Measurements from ENCODE around the gene BOLL.
"Not testable (repeated sequence)": the region's sequence is repeated elsewhere in the genome, so short reads cannot be mapped to it uniquely, and the experiment has no call there.

BOLL gene

DNA sequence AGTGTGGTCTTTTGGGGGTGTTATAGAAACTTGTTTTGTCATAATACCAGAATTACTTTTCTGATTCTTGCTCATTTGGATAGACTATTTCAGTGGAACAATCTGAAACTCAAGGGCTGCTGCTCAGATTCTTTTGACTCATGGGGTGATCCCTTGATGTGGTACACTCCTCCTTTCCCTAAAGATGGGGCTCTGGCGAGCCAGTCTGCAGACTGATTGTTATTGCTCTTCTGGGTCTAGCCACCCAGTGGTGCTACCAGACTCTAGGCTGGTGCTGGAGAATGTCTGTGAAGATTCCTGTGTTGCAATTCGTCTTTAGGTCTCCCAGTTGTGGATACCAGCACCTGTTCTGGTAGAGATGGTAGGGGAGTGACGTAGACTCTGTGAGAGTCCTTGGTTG is 84.2 kb downstream of the BOLL start:
- no peaks in the 10 kb centered on the region for H3K27me3 ChIP-seq (ENCODE audit: control insufficient read depth, insufficient read depth, low read length)
- H3K9ac ChIP-seq (ENCODE audit: low read length), result no peak overlapping the region
- no peak overlapping the region for H3K27ac ChIP-seq (ENCODE audit: low read length)
- no peaks in the 10 kb centered on the region for H3K36me3 ChIP-seq (ENCODE audit: control insufficient read depth, low read depth, low read length)
- no peaks in the 10 kb centered on the region for H3K9me3 ChIP-seq (ENCODE audit: control insufficient read depth, low read depth, low read length)
- no peak overlapping the region for H3K4me3 ChIP-seq (ENCODE audit: low read length)
- H3K4me1 ChIP-seq (ENCODE audit: control insufficient read depth, low read depth, low read length), result peaks cover 10% of the 10 kb centered on the region

GRCh38 chr2:197699724-197700123 is 85.4 kb downstream of the BOLL start:
- not testable (repeated sequence) for H3K4me3 ChIP-seq (ENCODE audit: low read length); H3K4me1 ChIP-seq (ENCODE audit: control insufficient read depth, low read depth, low read length); H3K9ac ChIP-seq (ENCODE audit: low read length); H3K27me3 ChIP-seq (ENCODE audit: control insufficient read depth, insufficient read depth, low read length); H3K9me3 ChIP-seq (ENCODE audit: control insufficient read depth, low read depth, low read length); H3K36me3 ChIP-seq (ENCODE audit: control insufficient read depth, low read depth, low read length); H3K27ac ChIP-seq (ENCODE audit: low read length)

DNA sequence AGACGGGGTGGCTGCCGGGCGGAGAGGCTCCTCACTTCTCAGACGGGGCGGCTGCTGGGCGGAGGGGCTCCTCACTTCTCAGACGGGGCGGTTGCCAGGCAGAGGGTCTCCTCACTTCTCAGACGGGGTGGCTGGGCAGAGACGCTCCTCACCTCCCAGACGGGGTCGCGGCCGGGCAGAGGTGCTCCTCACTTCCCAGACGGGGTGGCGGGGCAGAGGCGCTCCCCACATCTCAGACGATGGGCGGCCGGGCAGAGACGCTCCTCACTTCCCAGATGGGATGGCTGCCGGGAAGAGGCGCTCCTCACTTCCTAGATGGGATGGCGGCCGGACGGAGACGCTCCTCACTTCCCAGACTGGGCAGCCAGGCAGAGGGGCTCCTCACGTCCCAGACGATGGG is 88.5 kb downstream of the BOLL start:
- H3K9me3 ChIP-seq (ENCODE audit: control insufficient read depth, low read depth, low read length); H3K9ac ChIP-seq (ENCODE audit: low read length); H3K4me1 ChIP-seq (ENCODE audit: control insufficient read depth, low read depth, low read length); H3K27me3 ChIP-seq (ENCODE audit: control insufficient read depth, insufficient read depth, low read length); H3K36me3 ChIP-seq (ENCODE audit: control insufficient read depth, low read depth, low read length); H3K4me3 ChIP-seq (ENCODE audit: low read length); H3K27ac ChIP-seq (ENCODE audit: low read length): not testable (repeated sequence)

GRCh38 chr2:197695971-197696370 is 89.1 kb downstream of the BOLL start:
- H3K9me3 ChIP-seq (ENCODE audit: control insufficient read depth, low read depth, low read length); H3K36me3 ChIP-seq (ENCODE audit: control insufficient read depth, low read depth, low read length); H3K9ac ChIP-seq (ENCODE audit: low read length); H3K27me3 ChIP-seq (ENCODE audit: control insufficient read depth, insufficient read depth, low read length); H3K4me1 ChIP-seq (ENCODE audit: control insufficient read depth, low read depth, low read length); H3K4me3 ChIP-seq (ENCODE audit: low read length); H3K27ac ChIP-seq (ENCODE audit: low read length): not testable (repeated sequence)

- H3K9me3 ChIP-seq (ENCODE audit: control insufficient read depth, low read depth, low read length); H3K4me1 ChIP-seq (ENCODE audit: control insufficient read depth, low read depth, low read length); H3K27ac ChIP-seq (ENCODE audit: low read length); H3K4me3 ChIP-seq (ENCODE audit: low read length); H3K9ac ChIP-seq (ENCODE audit: low read length); H3K27me3 ChIP-seq (ENCODE audit: control insufficient read depth, insufficient read depth, low read length); H3K36me3 ChIP-seq (ENCODE audit: control insufficient read depth, low read depth, low read length): not testable (repeated sequence)
Observed at GRCh38 chr2:197695206-197695605, 89.9 kb downstream of the BOLL start.

- Histone ChIP-seq H3K36me3 (ENCODE audit: control insufficient read depth, low read depth, low read length) (no peaks in the 10 kb centered on the region), H3K4me1 (ENCODE audit: control insufficient read depth, low read depth, low read length) (peaks cover 29% of the 10 kb centered on the region), H3K4me3 (ENCODE audit: low read length) (no peak overlapping the region), H3K9me3 (ENCODE audit: control insufficient read depth, low read depth, low read length) (no peaks in the 10 kb centered on the region), H3K9ac (ENCODE audit: low read length) (no peak overlapping the region), H3K27me3 (ENCODE audit: control insufficient read depth, insufficient read depth, low read length) (no peaks in the 10 kb centered on the region), H3K27ac (ENCODE audit: low read length) (no peak overlapping the region)
Observed at GRCh38 chr2:197677483-197677882, 107.6 kb downstream of the BOLL start.

DNA sequence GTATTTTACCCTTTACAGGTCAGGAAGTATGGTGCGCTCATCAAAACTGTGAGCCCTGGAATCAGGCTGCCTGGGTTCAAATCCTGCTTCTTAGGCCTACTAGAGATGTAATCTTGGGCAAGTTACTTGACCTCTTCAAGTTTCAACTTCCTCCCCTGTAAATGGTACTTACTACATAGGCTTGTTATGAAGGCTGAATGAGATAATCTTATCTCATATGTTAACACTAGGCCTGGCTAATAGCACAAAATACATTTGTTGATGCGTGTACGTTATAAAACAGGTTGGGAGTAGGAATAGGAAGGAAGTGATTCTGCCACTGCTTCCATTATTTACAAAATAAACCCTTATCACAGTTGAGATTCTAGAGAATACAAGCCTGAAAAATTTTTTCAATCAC is 108.1 kb downstream of the BOLL start:
- Histone ChIP-seq H3K27ac (ENCODE audit: low read length) (no peak overlapping the region), H3K4me1 (ENCODE audit: control insufficient read depth, low read depth, low read length) (peaks cover 29% of the 10 kb centered on the region), H3K9me3 (ENCODE audit: control insufficient read depth, low read depth, low read length) (no peaks in the 10 kb centered on the region), H3K4me3 (ENCODE audit: low read length) (no peak overlapping the region), H3K36me3 (ENCODE audit: control insufficient read depth, low read depth, low read length) (no peaks in the 10 kb centered on the region), H3K27me3 (ENCODE audit: control insufficient read depth, insufficient read depth, low read length) (no peaks in the 10 kb centered on the region), H3K9ac (ENCODE audit: low read length) (no peak overlapping the region)

Data from iPS-18a (cell line).